RCC 7860 (cell line): ENCODE measurements around the gene S100A12.
"Not testable (repeated sequence)": the region's sequence is repeated elsewhere in the genome, so short reads cannot be mapped to it uniquely, and the experiment has no call there.

ENCODE experiments used
- DNase-seq: peaks from one replicate; pipeline ENCODE4 v3.0.0-alpha.2; 2015; ENCODE audit warnings: low spot score
- FAIRE-seq: peaks from 2 replicates; lab custom pipeline; 2012; peaks lifted over from hg19 to GRCh38; lab: Jason Lieb, UNC

The S100A12 gene

DNA sequence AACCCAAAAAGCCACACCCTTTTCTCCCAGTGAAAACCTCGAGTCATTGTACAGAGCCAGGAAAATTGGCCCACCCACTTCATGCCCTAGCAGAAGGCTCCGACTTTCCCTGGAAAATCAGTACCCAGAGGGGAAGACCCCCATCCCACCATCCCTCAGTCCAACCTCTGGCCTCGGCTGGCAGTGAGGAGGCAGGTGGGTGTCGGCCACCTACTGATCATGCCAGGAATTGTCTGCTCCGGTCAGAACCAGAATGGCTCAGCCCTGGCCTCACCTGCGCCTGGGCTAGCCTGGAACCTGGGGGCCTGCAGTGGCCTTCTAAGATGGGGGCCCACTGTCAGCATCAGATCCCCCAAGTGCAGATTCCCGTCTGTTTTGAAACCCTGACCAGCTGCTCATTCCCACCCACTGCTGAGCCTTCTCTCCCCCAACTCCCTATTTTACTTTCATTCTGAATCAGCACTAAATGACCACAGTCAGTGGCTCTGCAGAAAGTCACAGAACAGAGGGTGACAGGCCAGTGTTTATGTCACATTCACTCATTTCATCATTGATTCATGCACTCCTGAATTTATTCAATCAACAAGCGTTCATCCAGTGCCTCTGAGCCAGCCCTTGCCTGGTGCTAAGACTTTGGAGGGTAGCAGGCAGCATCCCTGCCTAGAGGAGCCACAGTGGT lies 20.8 kb downstream of the S100A12 start:
- no peak for FAIRE-seq

DNA sequence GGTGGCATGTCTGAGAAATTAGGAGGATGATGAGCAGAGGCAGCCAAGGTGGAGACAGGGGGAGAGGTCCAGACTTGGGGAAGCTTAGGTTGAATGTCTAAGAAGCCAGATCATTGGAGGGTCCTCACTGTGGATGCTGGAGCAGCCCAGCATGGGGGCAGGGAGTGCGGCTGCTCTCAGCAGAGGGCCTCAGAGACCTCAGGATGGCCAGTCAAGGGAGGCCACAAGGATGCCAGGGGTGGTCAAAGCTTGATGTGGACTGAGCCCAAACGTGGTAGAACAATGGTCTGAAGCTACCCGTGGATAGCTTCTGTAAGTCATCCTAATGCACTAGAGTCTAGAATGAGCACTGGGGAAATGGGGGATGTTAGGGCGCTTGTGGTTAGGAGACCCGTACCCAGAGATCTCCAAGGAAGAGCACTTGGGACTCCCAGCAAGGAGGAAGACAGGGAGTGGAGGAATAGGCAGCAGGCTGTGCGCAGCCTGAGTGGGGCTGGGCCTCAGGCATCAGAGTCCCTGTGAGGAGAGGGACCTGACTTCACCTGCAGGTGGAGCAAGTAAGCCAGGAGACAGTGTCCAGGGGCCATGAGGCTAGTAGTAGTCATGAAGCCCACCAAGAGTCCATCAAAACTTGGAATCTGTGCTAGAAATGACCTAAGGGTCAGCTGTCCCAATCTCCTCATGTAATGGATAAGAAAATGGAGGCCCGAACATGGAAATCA lies 22.0 kb downstream of the S100A12 start:
- FAIRE-seq, result no peak
- no peak for DNase-seq

More for the DNA sequence above, 20.8 kb downstream of the S100A12 start:
- DNase-seq, result no peak

GRCh38 chr1:153352523-153352922 lies 22.9 kb downstream of the S100A12 start:
- peak; percentile 50 for FAIRE-seq
- DNase-seq, result peak; percentile 60

GRCh38 chr1:153350321-153350957 lies 25.0 kb downstream of the S100A12 start:
- DNase-seq (no peak), FAIRE-seq (no peak)

DNA sequence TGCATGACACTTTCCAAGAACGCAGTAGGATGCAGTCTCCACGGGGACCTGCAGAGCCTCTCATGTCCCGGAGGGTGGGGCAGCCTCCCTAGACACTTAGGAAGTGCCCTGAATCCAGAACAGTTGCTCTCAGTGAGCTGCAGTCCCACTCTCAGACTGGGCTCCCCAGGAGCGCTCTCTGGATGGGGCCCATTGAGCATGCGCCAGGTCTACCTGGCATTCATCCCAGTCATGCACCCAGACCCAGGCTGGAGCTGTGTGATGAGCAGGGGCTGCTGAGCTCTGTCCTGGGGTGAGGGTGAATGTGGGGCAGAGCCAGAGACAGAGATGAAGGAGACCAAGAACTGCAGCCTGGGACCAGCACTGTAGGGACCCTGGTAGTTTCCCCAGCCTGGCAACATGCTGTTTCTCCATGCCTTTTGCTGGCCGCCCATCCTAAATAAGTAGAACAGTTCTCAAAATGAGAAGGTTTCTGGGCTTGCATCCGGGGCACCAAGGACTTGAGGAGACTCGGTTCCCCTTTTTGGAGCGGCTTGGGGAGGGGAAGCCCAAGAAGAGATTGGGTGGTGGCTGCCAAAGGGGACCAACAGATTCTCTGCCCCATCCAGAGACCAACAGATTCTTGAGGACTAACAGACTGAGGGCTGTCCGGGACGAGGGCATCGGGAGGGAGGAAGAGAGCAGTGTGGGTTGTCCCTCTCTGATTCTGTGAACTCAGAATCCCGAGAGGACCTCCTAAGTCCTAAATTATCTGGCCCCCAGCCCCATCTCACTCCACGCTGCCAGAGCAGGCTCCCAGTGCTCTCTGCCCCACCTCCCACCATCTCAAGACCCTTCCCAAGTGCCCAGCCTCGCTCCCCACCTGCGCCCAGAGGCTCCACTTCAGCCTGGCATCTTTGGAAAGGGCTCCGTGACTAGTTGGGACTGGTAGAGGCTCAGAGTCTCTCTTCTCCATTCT lies 25.8 kb downstream of the S100A12 start:
- DNase-seq (no peak), FAIRE-seq (no peak)

DNA sequence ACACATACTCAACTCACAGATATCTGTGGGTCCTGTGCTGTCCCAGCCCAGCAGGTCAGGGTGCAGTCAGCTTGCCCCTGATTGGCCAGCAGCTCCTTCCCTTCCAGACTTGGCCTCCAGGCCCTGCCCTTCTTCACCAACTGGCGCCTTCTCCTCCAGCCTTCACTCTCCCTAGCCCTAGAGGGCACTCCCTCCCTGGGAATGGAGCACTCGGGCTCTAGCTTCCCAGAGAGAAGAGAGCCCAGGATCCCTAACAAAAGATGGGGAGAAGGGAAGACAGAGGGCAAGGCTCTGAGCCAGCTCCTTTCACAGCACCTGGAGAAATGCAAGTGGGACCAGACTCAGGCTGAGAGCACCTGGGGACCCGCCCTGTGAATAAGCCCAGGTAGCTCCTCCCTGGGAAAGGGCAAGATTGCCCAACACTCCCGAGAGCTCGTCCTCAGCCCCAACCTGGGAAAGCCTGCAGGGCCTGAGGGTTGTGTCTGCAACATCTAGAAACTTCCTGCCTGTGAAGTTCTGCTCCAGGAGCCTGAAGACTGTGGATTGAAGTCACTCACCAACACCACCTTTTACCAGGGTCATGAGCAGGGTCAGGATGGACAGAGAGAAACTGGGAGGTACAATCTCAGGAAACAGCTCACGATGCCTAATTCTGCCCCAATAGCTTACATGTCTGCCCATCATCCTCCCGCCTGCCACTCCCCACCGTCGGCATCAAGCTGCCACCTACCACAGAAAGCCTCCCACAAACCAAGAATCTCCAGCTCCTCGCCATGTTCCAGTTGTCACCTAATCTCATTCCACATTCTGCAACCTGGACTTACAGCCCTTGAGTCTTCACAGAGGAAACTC lies 26.7 kb downstream of the S100A12 start, which contains the start of gene PGLYRP4:
Gene PGLYRP4 (minus strand): TSS at position 331 of the 852 bp plus-strand sequence. CDS start 909 bp downstream, outside the sequence.
- DNase-seq (no peak), FAIRE-seq (no peak)

DNA sequence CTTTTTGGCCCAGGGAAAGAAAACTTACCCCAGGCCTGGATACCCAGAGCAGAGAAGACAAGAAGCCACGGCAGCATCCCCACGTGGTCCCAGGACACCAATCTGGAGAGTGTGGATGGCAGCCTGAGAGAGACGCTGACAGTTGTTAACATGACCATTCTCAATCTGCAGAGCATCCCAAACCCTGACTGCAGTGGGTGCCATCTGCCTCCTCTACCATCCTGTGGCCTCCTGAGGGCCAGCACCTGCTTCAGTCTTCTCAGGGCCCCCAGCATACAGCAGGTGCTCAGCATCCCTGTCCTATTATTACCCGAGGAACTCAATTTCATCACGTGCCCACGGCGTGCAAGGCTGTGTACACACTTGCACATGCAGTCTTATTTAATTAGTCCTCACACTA lies 27.6 kb downstream of the S100A12 start:
- DNase-seq, result no peak
- no peak for FAIRE-seq

GRCh38 chr1:153347049-153347448 lies 28.4 kb downstream of the S100A12 start:
- not testable (repeated sequence) for FAIRE-seq, DNase-seq

DNA sequence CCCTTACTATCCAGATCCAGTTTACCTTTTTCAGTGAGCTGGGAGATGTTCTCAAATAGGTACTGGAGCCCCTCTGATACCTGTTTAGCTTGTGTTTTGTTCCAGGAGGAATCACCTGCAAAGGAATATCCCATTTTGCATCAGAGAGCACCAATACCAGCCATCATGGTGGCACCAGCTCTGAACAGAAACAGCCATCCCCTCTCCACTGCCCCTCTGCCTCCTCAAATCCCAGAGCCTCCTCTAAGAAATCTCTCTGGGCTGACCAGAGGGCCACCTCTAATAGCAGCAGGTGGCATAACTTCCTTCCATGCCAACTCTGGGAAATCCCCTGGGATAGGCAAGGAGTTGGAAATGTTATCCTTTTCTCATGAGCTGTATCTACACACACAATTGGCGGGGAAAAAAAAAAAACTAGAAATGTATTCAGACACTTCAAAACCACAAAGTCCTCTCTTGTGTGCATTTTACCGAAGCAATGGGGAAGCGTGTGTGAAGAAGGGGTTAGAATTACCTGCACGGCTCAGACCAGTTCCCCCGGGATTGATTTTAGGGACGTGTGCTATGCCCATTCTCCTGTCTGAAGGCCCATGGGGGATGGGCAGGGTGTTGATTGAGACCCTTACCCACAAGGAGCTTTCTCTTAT lies 29.2 kb downstream of the S100A12 start:
- FAIRE-seq, result no peak
- DNase-seq, result no peak

DNA sequence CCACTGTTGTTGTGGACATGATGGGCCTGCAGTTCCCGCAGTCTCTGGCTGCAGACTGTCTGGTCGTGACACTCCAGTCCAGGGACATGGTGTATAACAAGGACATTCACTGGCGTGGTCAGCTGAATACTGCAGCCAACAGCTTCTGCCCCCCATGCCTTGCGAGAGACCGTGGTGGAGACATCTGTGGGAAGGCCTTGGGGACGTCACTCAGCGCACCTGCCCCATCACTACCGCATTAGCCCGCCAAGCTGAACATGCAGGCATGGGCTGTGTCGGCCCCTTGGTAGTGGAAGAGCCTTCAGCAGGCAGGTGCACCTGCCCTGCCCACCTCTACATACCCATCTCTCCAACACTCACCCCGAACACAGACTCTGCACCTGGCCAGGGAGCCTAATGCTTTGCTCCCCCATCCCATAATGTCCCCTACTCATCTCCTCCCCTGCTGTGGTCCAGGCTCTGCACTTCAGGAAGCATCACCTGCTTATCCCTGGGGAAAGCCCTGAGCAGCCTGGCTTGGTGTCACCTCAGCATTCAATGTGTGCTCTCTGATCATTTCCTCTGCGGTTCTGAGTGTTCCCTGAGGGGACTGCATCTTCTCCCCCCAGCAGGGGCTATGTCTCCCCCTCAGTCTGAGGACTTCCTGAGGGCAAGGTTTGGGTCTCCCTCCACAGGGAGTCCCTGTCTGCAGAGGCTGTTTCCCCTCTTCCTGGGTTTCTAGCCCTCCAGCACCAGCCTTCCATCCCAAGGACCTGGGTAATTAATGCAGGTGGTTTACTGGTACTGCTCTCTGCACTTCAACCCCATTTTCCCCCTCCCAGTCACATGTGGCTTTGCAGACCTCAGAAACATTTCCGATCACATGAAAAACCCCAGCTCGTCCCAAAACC lies 30.0 kb downstream of the S100A12 start:
- no peak for FAIRE-seq

GRCh38 chr1:153344718-153345025 lies 30.7 kb downstream of the S100A12 start:
- FAIRE-seq (no peak), DNase-seq (no peak)

More for the DNA sequence above, 30.0 kb downstream of the S100A12 start:
- DNase-seq, result no peak

DNA sequence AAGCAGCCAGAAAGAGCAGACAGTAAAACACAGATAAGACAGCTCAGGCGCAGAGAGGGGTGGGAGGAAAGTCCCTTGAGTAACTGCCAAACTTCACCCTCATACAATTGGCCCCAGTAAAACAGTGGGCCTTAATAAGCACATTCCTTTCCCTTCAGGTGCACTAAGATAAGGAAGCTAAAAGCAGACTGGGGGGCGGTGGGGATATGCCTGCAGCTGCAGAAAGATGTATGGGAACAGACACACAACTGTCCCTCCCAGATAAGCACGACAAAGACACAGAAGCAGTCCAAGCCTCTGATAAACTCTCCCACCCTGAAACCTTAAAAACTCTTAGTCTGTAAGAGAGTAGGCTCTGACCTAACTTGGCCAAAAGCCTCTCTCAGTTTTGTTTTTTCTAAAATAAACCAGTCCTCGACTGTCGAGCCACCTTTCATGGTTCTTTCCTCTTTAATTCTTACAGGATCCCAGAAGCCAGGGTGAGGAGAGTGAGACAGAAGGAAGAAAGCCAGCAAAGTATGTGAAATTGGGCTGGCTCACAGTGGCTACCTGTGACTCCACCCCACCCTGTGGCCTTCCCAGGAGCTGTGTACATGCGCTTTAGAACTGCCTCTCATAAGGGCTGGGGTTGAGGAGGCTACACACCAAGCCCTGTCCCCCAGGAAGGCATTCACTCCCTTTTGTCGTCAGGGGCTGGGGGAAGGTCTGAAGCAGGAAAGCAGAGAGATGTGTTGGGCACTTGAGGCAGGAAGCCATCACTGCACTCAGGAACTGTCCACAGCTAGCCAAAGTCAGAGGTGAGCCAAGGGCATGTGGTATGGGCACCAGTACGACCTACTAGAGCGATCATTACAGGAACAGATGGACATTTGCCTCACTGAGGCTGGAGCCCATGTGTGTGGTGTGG lies 31.4 kb downstream of the S100A12 start:
- no peak for FAIRE-seq
- DNase-seq, result no peak

DNA sequence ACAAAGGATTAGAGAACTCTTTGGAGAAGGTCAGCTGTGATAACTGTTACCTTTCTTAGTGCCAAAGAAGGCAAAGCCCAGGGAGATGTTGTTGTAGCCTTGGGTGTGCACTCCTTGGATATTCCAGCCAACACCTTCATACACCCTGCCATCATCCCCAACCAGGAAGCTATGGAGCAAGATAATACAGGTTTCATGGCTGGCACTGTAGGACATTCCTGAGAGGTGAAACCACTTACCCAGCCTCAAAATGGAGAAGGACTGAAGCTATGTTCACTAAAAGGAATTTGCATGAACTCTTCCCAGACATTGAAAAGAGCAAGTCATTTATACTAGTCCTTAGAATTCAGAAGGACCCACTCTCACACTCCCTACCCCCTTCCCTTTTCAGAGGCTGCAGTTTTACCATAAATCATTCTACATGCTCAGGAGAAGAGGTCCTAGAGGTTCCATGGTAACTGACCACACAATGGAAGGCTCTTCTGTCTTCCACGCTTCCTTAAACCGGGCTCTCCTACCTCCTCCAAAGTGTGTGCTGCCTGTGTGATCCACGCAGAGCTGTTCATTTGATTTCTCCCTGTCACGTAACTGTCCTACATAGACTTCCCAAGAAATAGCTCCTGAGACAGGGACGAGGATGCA lies 32.3 kb downstream of the S100A12 start:
- FAIRE-seq, result no peak
- DNase-seq, result no peak

DNA sequence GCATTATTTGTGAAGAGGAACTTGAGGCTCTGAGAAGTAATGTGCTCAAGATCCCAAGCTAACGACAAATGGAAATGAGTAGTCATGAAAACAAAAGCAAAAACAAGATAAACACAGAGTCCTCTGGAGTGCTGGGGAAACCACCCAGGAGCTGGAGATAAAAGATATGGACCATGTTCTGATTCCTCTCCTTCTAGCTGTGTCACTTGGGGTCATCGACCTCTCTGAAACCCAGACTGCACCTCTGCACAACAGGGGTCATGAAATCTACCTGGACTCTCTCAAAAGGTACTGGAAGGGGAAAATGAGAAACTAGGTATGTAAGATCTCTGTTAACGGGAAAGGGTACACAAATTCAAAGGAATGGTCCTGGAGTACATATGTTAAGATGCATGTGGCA lies 33.2 kb downstream of the S100A12 start:
- no peak for FAIRE-seq
- no peak for DNase-seq

DNA sequence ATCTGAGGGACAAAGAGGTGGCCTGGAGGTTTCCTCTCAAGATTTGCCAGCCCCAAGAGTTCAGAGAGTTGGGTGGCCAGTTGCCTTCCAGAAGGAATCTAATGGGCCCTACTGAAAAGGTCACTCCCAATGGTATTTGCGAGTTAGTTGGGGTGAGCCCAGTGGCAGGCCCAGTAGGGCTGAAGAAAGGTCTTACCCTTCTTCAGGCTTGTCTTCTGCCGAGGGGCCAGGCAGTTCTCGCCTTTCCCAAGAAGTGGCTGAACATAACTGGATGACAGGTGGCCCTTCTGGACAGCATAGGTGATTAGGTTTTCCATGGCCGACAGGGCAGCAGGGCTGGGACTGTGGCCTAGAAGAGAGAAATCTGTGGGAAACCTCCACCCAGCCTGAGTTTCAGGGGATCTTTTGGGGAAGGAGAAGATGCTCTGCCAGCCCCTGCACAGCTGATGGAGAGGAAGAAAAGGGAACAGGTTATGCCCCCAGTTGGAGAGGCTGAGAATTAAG lies 33.9 kb downstream of the S100A12 start:
- no peak for FAIRE-seq

GRCh38 chr1:153340356-153340755 lies 35.1 kb downstream of the S100A12 start:
- DNase-seq (no peak), FAIRE-seq (no peak)

More for the DNA sequence above, 33.9 kb downstream of the S100A12 start:
- DNase-seq, result no peak

DNA sequence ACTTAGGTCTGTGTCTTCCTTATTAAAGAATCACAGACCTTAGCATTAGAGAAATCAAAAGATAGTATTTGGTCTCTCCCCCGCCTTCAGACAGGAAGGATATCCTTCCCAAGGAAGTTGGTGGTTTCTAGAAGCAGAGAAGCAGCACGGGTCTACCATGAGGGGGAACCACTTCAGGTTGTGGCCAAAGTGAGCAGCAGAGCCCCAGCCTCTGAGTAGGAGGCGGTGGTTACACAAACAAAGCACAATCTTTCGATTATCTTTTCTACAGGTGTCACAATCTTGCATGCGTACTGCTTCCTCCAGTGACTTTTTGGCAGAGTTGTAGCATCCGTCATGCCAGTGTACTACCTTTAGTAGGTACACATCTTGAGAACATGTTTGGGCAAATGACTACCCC lies 35.6 kb downstream of the S100A12 start:
- no peak for FAIRE-seq
- DNase-seq, result no peak
